Glutamatergic neuron (in vitro differentiated cells): ENCODE data around the gene INHBA. TPM values are rescaled to one million over a fixed set of nuclear protein-coding genes. Genes with fewer than 3 reads are reported as not detected.

Experiments
- DNase-seq: peaks from one replicate; pipeline ENCODE4 v3.0.0; 2022
- H3K27ac Mint-ChIP-seq: one replicate; pipeline ENCODE4 v1.8.0; 2020; ENCODE audit warnings: mild to moderate bottlenecking, mixed read lengths, inconsistent platforms; ENCODE audit not compliant: unreplicated experiment
- H3K27me3 Mint-ChIP-seq: one replicate; pipeline ENCODE4 v1.8.0; 2020; ENCODE audit warnings: mild to moderate bottlenecking, moderate library complexity, mixed read lengths, inconsistent platforms; ENCODE audit not compliant: unreplicated experiment
- H3K36me3 Mint-ChIP-seq: one replicate; pipeline ENCODE4 v1.8.0; 2020; ENCODE audit warnings: mild to moderate bottlenecking, mixed read lengths, inconsistent platforms; ENCODE audit not compliant: unreplicated experiment
- H3K4me1 Mint-ChIP-seq: one replicate; pipeline ENCODE4 v1.8.0; 2020; ENCODE audit warnings: mild to moderate bottlenecking, low read depth, mixed read lengths, inconsistent platforms; ENCODE audit not compliant: unreplicated experiment
- H3K4me3 Mint-ChIP-seq: one replicate; pipeline ENCODE4 v1.8.0; 2020; ENCODE audit warnings: mild to moderate bottlenecking, mixed read lengths, inconsistent platforms; ENCODE audit not compliant: unreplicated experiment
- H3K9me3 Mint-ChIP-seq: one replicate; pipeline ENCODE4 v1.8.0; 2020; ENCODE audit warnings: mild to moderate bottlenecking, moderate library complexity, mixed read lengths, inconsistent platforms; ENCODE audit not compliant: unreplicated experiment
- CTCF ChIP-seq: fragments of 200-600 bp; sonication (generic); IDR thresholded peaks from one replicate; pipeline ENCODE4 v1.5.0; 2021; ENCODE audit not compliant: partially characterized antibody, unreplicated experiment
- total RNA-seq: library from RNA; stranded (reverse); fragmentation: NEBNext Ultra II Directional; extraction: Animal tissue kit (Norgen Biotek cat#: 25700); gene quantifications from one replicate; pipeline ENCODE4 v1.2.1, GENCODE V29; 2021; ENCODE audit not compliant: unreplicated experiment

Gene INHBA
- total RNA-seq, 1 donor from 2014 or later, result not detected

GRCh38 chr7:41730161-41730560 is 27.3 kb upstream of the INHBA start:
- no peaks in the 10 kb centered on the region for H3K36me3 Mint-ChIP-seq
- no peak overlapping the region for H3K27ac Mint-ChIP-seq
- H3K9me3 Mint-ChIP-seq, result no peaks in the 10 kb centered on the region
- TF ChIP-seq CTCF, result no peak
- H3K4me3 Mint-ChIP-seq, result no peak overlapping the region
- no peaks in the 10 kb centered on the region for H3K4me1 Mint-ChIP-seq
- DNase-seq, result no peak
- no peaks in the 10 kb centered on the region for H3K27me3 Mint-ChIP-seq

- DNase-seq, result no peak
- H3K36me3 Mint-ChIP-seq, result no peaks in the 10 kb centered on the region
- no peak for TF ChIP-seq CTCF
- no peaks in the 10 kb centered on the region for H3K27me3 Mint-ChIP-seq
- H3K4me1 Mint-ChIP-seq, result no peaks in the 10 kb centered on the region
- H3K9me3 Mint-ChIP-seq, result no peaks in the 10 kb centered on the region
- no peak overlapping the region for H3K27ac Mint-ChIP-seq
- no peak overlapping the region for H3K4me3 Mint-ChIP-seq
Observed at GRCh38 chr7:41729059-41729458, 26.2 kb upstream of the INHBA start.

GRCh38 chr7:41725013-41725412 is 22.1 kb upstream of the INHBA start:
- DNase-seq, result no peak
- Mint-ChIP-seq H3K9me3 (no peaks in the 10 kb centered on the region), H3K27ac (no peak overlapping the region), H3K4me1 (no peaks in the 10 kb centered on the region), H3K4me3 (no peak overlapping the region), H3K27me3 (no peaks in the 10 kb centered on the region), H3K36me3 (no peaks in the 10 kb centered on the region)
- TF ChIP-seq CTCF, result no peak

GRCh38 chr7:41720886-41721285 is 18.0 kb upstream of the INHBA start:
- no peaks in the 10 kb centered on the region for H3K9me3 Mint-ChIP-seq
- H3K4me1 Mint-ChIP-seq, result no peaks in the 10 kb centered on the region
- DNase-seq, result no peak
- no peaks in the 10 kb centered on the region for H3K27me3 Mint-ChIP-seq
- H3K4me3 Mint-ChIP-seq, result no peak overlapping the region
- no peak for TF ChIP-seq CTCF
- H3K27ac Mint-ChIP-seq, result no peak overlapping the region
- H3K36me3 Mint-ChIP-seq, result no peaks in the 10 kb centered on the region

DNA sequence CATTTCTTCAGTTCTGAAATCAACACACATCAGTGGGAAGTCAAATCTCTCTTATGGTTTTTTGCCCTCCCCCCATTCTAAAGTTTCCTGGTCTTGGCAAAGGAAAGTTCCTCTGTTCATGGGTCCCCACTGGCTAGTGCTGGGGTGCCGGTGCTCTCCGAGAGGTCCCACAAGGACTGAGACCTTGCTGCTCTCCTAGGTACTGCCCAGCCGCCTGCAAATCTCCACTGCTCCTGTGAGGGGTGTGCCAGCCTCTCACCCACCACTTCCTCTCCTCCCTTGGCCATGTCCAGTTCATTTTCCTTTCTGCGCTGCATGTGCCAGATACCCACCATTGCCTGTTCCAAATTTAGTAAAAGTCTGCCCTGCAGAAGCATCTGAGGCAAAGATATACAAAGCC is 17.2 kb upstream of the INHBA start:
- Mint-ChIP-seq H3K9me3 (no peaks in the 10 kb centered on the region), H3K27me3 (no peaks in the 10 kb centered on the region), H3K4me3 (no peak overlapping the region), H3K36me3 (no peaks in the 10 kb centered on the region), H3K27ac (no peak overlapping the region), H3K4me1 (no peaks in the 10 kb centered on the region)
- no peak for TF ChIP-seq CTCF
- DNase-seq, result no peak
